GM12878 (cell line): ENCODE data around the gene TNKS2. TPM values are rescaled to one million over a fixed set of nuclear protein-coding genes. Genes with fewer than 3 reads are reported as not detected.

ENCODE experiments used
- ATAC-seq: fragments of 200-7000 bp; cut with Tn5 transposase; 3 replicates; pipeline ENCODE4 v1.9.1; 2020; ENCODE audit warnings: mild to moderate bottlenecking, moderate library complexity
- Bru-seq: library from RNA; stranded (reverse); fragments of 400-500 nt; gene quantifications from one replicate; lab custom pipeline; 2021; lab: Mats Ljungman, UMichigan
- BruChase-seq, 2 experiments: library from RNA; stranded (reverse); fragments of 400-500 nt; gene quantifications; one replicate each; lab custom pipeline; 2021; lab: Mats Ljungman, UMichigan
- BruUV-seq: library from RNA; stranded (reverse); fragments of 400-500 nt; replicated peaks from 2 replicates; lab custom pipeline; 2021; lab: Mats Ljungman, UMichigan
- CTCF ChIA-PET: fragments of 300-600 bp; sonication (Branson Sonifier 250); formaldehyde crosslinking; extraction: SDS; loops from one replicate; lab custom pipeline; 2021; ENCODE audit warnings: inconsistent platforms; lab: Yijun Ruan, JAX
- POLR2A ChIA-PET: fragments of 350-600 bp; formaldehyde crosslinking; extraction: SDS; loops from one replicate; lab custom pipeline; 2021; ENCODE audit warnings: inconsistent platforms; lab: Charles Lee
- RAD21 ChIA-PET: fragments of 300-600 bp; sonication (Branson Sonifier 250); formaldehyde crosslinking; loops from one replicate; lab custom pipeline; 2023; ENCODE audit warnings: antibody characterized with exemption; ENCODE audit not compliant: unreplicated experiment; lab: Charles Lee
- SMC1A ChIA-PET: fragments of 300-600 bp; sonication (Branson Sonifier 250); formaldehyde crosslinking; loops from one replicate; lab custom pipeline; 2023; ENCODE audit not compliant: unreplicated experiment, uncharacterized antibody; lab: Charles Lee
- DNase-seq: peaks from one replicate; pipeline ENCODE4 v3.0.0-alpha.2; 2011; ENCODE audit warnings: low read depth, low spot score
- FAIRE-seq: peaks from 3 replicates; lab custom pipeline; 2011; peaks lifted over from hg19 to GRCh38; lab: Jason Lieb, UNC
- H2AFZ ChIP-seq: 2 replicates; pipeline ENCODE4 v1.6.0; 2011; ENCODE audit warnings: low read depth, low read length, control low read depth; ENCODE audit not compliant: control insufficient read depth
- H3K27ac ChIP-seq: 2 replicates; pipeline ENCODE4 v1.5.1; 2011; ENCODE audit warnings: control low read depth; ENCODE audit not compliant: control insufficient read depth, insufficient read depth
- H3K27me3 ChIP-seq, 2 experiments: replicated peaks in 1 of 2; 2 replicates each; pipeline versions ENCODE4 v1.6.0 to v1.6.1; 2011; ENCODE audit warnings: low read length in 1 of 2; ENCODE audit not compliant: control insufficient read depth in 2 of 2, insufficient read depth in 2 of 2
- H3K36me3 ChIP-seq, 2 experiments: 2 replicates each; pipeline ENCODE4 v1.5.1; 2011; ENCODE audit warnings: low read length in 1 of 2; ENCODE audit not compliant: control insufficient read depth in 2 of 2, insufficient read depth in 2 of 2
- H3K4me1 ChIP-seq: 2 replicates; pipeline ENCODE4 v1.6.1; 2011; ENCODE audit warnings: mild to moderate bottlenecking, low read length, moderate library complexity, mixed read lengths; ENCODE audit not compliant: control insufficient read depth, insufficient read depth
- H3K4me2 ChIP-seq: 2 replicates; pipeline ENCODE4 v1.6.0; 2011; ENCODE audit warnings: control low read depth; ENCODE audit not compliant: control insufficient read depth, insufficient read depth
- H3K4me3 ChIP-seq: fragments of 200-600 bp; sonication (generic); 2 replicates; pipeline ENCODE4 v1.5.1; 2016
- H3K79me2 ChIP-seq: 2 replicates; pipeline ENCODE4 v1.6.0; 2011; ENCODE audit warnings: low read length; ENCODE audit not compliant: control insufficient read depth, insufficient read depth
- H3K9ac ChIP-seq: 2 replicates; pipeline ENCODE4 v1.8.0; 2011; ENCODE audit warnings: low read length, control low read depth, mixed read lengths; ENCODE audit not compliant: control insufficient read depth, insufficient read depth
- H3K9me3 ChIP-seq: replicated peaks from 3 replicates; pipeline ENCODE4 v1.5.1; 2011; ENCODE audit warnings: mild to moderate bottlenecking, low read length; ENCODE audit not compliant: control insufficient read depth, insufficient read depth
- H4K20me1 ChIP-seq: 2 replicates; pipeline ENCODE4 v1.6.0; 2011; ENCODE audit not compliant: control insufficient read depth, insufficient read depth
- BHLHE40 ChIP-seq, 2 experiments: fragments of 450-650 bp in 1 of 2; IDR thresholded peaks; 2 replicates each; pipeline ENCODE4 v1.6.1; 2011 to 2017; ENCODE audit warnings: low read depth in 2 of 2, borderline replicate concordance in 1 of 2, improper control_type of control experiment in 1 of 2, low read length in 1 of 2, mild to moderate bottlenecking in 1 of 2
- CREB1 ChIP-seq: IDR thresholded peaks from 2 replicates; pipeline ENCODE4 v1.6.1; 2012; ENCODE audit warnings: low read depth, mild to moderate bottlenecking, inconsistent platforms
- E2F4 ChIP-seq: IDR thresholded peaks from 2 replicates; pipeline ENCODE4 v1.6.1; 2012; ENCODE audit warnings: low read depth, low read length, improper control_type of control experiment
- GABPA ChIP-seq: IDR thresholded peaks from 2 replicates; pipeline ENCODE4 v1.6.1; 2014; ENCODE audit warnings: antibody characterized with exemption, low read depth, mild to moderate bottlenecking, inconsistent platforms
- GATAD2B ChIP-seq: fragments of 450-650 bp; conservative IDR thresholded peaks from 2 replicates; pipeline ENCODE4 v1.6.1; 2017; ENCODE audit warnings: low read depth, mild to moderate bottlenecking, moderate library complexity
- IRF4 ChIP-seq: IDR thresholded peaks from 2 replicates; pipeline ENCODE4 v1.6.1; 2011; ENCODE audit warnings: low read depth, low read length
- MLLT1 ChIP-seq: fragments of 450-650 bp; IDR thresholded peaks from 2 replicates; pipeline ENCODE4 v1.6.1; 2016; ENCODE audit warnings: mild to moderate bottlenecking
- PAX5 ChIP-seq: IDR thresholded peaks from 2 replicates; pipeline ENCODE4 v1.6.1; 2011; ENCODE audit warnings: low read depth, low read length, borderline replicate concordance
- POU2F2 ChIP-seq: IDR thresholded peaks from 3 replicates; pipeline ENCODE4 v1.6.1; 2011; ENCODE audit warnings: low read depth, mild to moderate bottlenecking, low read length, borderline replicate concordance
- RELA ChIP-seq: fragments of 450-650 bp; IDR thresholded peaks from 2 replicates; pipeline ENCODE4 v1.8.0; 2014; ENCODE audit warnings: borderline replicate concordance; ENCODE audit not compliant: partially characterized antibody
- SMARCA5 ChIP-seq: fragments of 450-650 bp; IDR thresholded peaks from 2 replicates; pipeline ENCODE4 v1.6.1; 2017; ENCODE audit warnings: mild to moderate bottlenecking
- TCF12 ChIP-seq: IDR thresholded peaks from 2 replicates; pipeline ENCODE4 v1.6.1; 2011; ENCODE audit warnings: low read depth, mild to moderate bottlenecking, low read length
- ZBTB33 ChIP-seq: fragments of 450-650 bp; IDR thresholded peaks from 2 replicates; pipeline ENCODE4 v1.6.1; 2017; ENCODE audit warnings: mild to moderate bottlenecking
- ZNF622 ChIP-seq: fragments of 450-650 bp; IDR thresholded peaks from 2 replicates; pipeline ENCODE4 v1.6.1; 2017; ENCODE audit warnings: mild to moderate bottlenecking, inconsistent platforms
- WGBS: methylation state at CpG from one replicate; pipeline ENCODE4 v1.1.6; 2016; ENCODE audit warnings: low lambda C conversion rate; ENCODE audit not compliant: insufficient replicate concordance, insufficient coverage; ENCODE audit errors: missing lambda C conversion rate; 5-methylcytosine and 5-hydroxymethylcytosine counted together
- in situ Hi-C: fragments of 300-500 bp; cut with MboI; formaldehyde crosslinking; loops from 9 replicates; pipeline ENCODE4 v1.14.3; 2018; ENCODE audit warnings: mixed read lengths
- intact Hi-C: fragments of 100-400 bp; cut with micrococcal nuclease; formaldehyde crosslinking; loops from one replicate; pipeline ENCODE4 v1.14.2; 2022; ENCODE audit not compliant: unreplicated experiment
- long read RNA-seq, 2 experiments: library from polyadenylated mRNA; unstranded; transcript quantifications; one replicate each; pipeline ENCODE4 v2.0.0, GENCODE V29; 2019 to 2020
- polyA minus RNA-seq, 3 experiments: library from RNA; depleted of rRNA, polyadenylated mRNA; stranded (reverse); fragments of >200 nt; gene quantifications; 2 replicates each; pipeline ENCODE4 v1.2.3, GENCODE V29; 2011
- polyA plus RNA-seq, 11 experiments: library from polyadenylated mRNA; depleted of rRNA in 4 of 11; unstranded in 6 of 11; stranded (reverse) in 5 of 11; fragments of >200 nt; fragmentation: Nextera tagmentation in 4 of 11; fragmentation: Illumina TruSeq in 1 of 11; extraction: Ambion mirVana in 4 of 11; extraction: Trizol in 1 of 11; gene quantifications; 1 replicate in 1 of 11; 2 replicates in 10 of 11; pipeline versions ENCODE4 v1.2.1 to v1.2.3, GENCODE V29; 2011 to 2016; ENCODE audit warnings: inconsistent platforms in 2 of 11, missing spikeins in 2 of 11, low read depth in 1 of 11
- total RNA-seq, 4 experiments: library from RNA; depleted of rRNA in 3 of 4; stranded (reverse); fragments of >200 nt in 3 of 4; fragmentation: Illumina TruSeq in 1 of 4; extraction: Trizol in 1 of 4; gene quantifications; 2 replicates each; pipeline versions ENCODE4 v1.2.1 to v1.2.3, GENCODE V29; 2013 to 2021

TNKS2 gene
- 37.7 and 40.3 TPM in 2 replicates for total RNA-seq (2013; cell fraction: nucleolus; rRNA removed)
- 9.7 and 10.1 TPM in 2 replicates for total RNA-seq (2014; rRNA removed)
- 4.5 and 5.1 TPM in 2 replicates for total RNA-seq (2014; rRNA removed; fragmentation: Illumina TruSeq; extraction: Trizol)
- 11.1 and 11.2 TPM in 2 replicates for total RNA-seq (2021)
- 5.9 TPM for polyA plus RNA-seq (2011; ENCODE audit: low read depth)
- 24.2 and 36.8 TPM in 2 replicates for polyA plus RNA-seq (2011; rRNA removed)
- polyA plus RNA-seq (2011; cell fraction: cytosol; rRNA removed): 10.5 and 11.7 TPM in 2 replicates
- polyA plus RNA-seq (2011; cell fraction: nucleus; rRNA removed): 20.0 and 20.9 TPM in 2 replicates
- polyA plus RNA-seq (2012): 6.8 and 11.0 TPM in 2 replicates
- polyA plus RNA-seq (2014; fragmentation: Illumina TruSeq; extraction: Trizol): 12.3 and 13.9 TPM in 2 replicates
- 1 to 10 TPM; 2.9 to 3.0 TPM for polyA plus RNA-seq (2014; fragmentation: Nextera tagmentation; extraction: Ambion mirVana)
- polyA plus RNA-seq (2014; rRNA removed): 6.9 and 7.1 TPM in 2 replicates
- 1 to 10 TPM; 6.6 to 6.7 TPM for polyA plus RNA-seq (2016; fragmentation: Nextera tagmentation; extraction: Ambion mirVana)
- polyA minus RNA-seq (2011; rRNA and poly(A)+ RNA removed): 35.6 and 45.3 TPM in 2 replicates
- polyA minus RNA-seq (2011; cell fraction: cytosol; rRNA and poly(A)+ RNA removed): 11.5 and 14.3 TPM in 2 replicates
- polyA minus RNA-seq (2011; cell fraction: nucleus; rRNA and poly(A)+ RNA removed): 13.7 and 16.6 TPM in 2 replicates
- percentile 85 among the genes with signal in this experiment for Bru-seq, nascent RNA
- BruChase-seq, experiment 1, labeled RNA remaining after a 6-hour chase: percentile 81 among the genes with signal in this experiment
- percentile 83 among the genes with signal in this experiment for BruChase-seq, experiment 2, labeled RNA remaining after a 2-hour chase
- long read RNA-seq, experiment 1, partial matches to known transcripts: 2 of 3 reads
- long read RNA-seq, experiment 1, other reads (novel, unspliced or antisense): 1 of 3 reads
- long read RNA-seq, experiment 2, partial matches to known transcripts: 7 of 12 reads
- long read RNA-seq, experiment 2, other reads (novel, unspliced or antisense): 5 of 12 reads

GRCh38 chr10:91797874-91798648, at the start of gene TNKS2:
TNKS2 (plus strand) TSS chr10:91798426; CDS start chr10:91798691, 265 bp downstream.
- CTCF ChIA-PET: interaction anchor here (0.8 kb wide), 1 partner anchor 26 kb away, joined by 3 read pairs; no protein-coding TSS in a partner anchor
- peaks cover 30% of the 10 kb centered on the region for H3K79me2 ChIP-seq
- peak within 1 kb of the TSS; percentile 92 for H2AFZ ChIP-seq
- peak; percentile 75 for DNase-seq
- RAD21 ChIA-PET: no interaction called here
- peak within 1 kb of the TSS; percentile 84 for H3K27ac ChIP-seq
- intact Hi-C loops: loop anchor here (5.0 kb wide), 2 partner anchors 129 to 806 kb away; no protein-coding TSS in a partner anchor
- H3K9me3 ChIP-seq: no peaks in the 10 kb centered on the region
- SMC1A ChIA-PET: interaction anchor here (0.6 to 1.8 kb wide), 3 partner anchors 15 to 126 kb away, joined by 3 to 6 read pairs (median 3); partner anchors contain the start of gene BTAF1
- H3K4me2 ChIP-seq: peak within 1 kb of the TSS; percentile 98
- H3K36me3 ChIP-seq: no peaks in the 10 kb centered on the region
- peak within 1 kb of the TSS; percentile 72 for H3K9ac ChIP-seq
- POLR2A ChIA-PET: interaction anchor here (0.6 to 1.4 kb wide), 4 partner anchors 125 to 387 kb away, joined by 3 to 5 read pairs (median 4); partner anchors contain the start of gene BTAF1
- no peak for FAIRE-seq
- peaks cover 9% of the 10 kb centered on the region; the same call in 1 of the 2 replicates for H3K4me1 ChIP-seq
- in situ Hi-C loops: no loop called here
- under 1% methylated on average over 55 of the region's 64 CpGs for WGBS
- H3K27me3 ChIP-seq: no peaks in the 10 kb centered on the region; a peak in 1 of 4 replicates
- ATAC-seq: peak; percentile 87
- BruUV-seq: TSS peak; percentile 94
- H4K20me1 ChIP-seq: no peaks in the 10 kb centered on the region; the same call in 1 of the 2 replicates
- H3K4me3 ChIP-seq: peak within 1 kb of the TSS; percentile 84
- TF ChIP-seq PAX5 (0 out of 2 replicates have a peak, but pooled peaks have one; percentile 14), BHLHE40 (IDR thresholded peaks at IDR 0.05; ENCODE audit: borderline replicate concordance in 1 of 2, low read depth in 2 of 2, low read length in 1 of 2) (peak; percentile 95 to 99), IRF4 (0 out of 2 replicates have a peak, but pooled peaks have one; percentile 15), E2F4 (peak; percentile 45; the same call in 1 of the 2 replicates), RELA (peak; percentile 59), TCF12 (0 out of 2 replicates have a peak, but pooled peaks have one; percentile 17), POU2F2 (0 out of 3 replicates have a peak, but pooled peaks have one; percentile 57), SMARCA5 (peak; percentile 87; the same call in 1 of the 2 replicates), MLLT1 (peak; percentile 52; the same call in 1 of the 2 replicates), CREB1 (peak; percentile 55), ZBTB33 (no peak), GABPA (no peak), GATAD2B (peak; percentile 98), ZNF622 (no peak)
